ENCODE measurements around the gene AGBL4.
A peak's percentile ranks its signal among the peaks of the same experiment; 100 is the strongest.

AGBL4 gene

GRCh38 chr1:48718705-48719104 lies 1305.0 kb downstream of the AGBL4 start:
- TF ChIP-seq SPI1 (IDR thresholded peaks at IDR 0.05; ENCODE audit: low read depth, low read length), result no peak
- no peak for TF ChIP-seq POU2F2 (IDR thresholded peaks at IDR 0.05; ENCODE audit: low read depth, low read length)
- no peak for TF ChIP-seq POLR2AphosphoS5 (IDR thresholded peaks at IDR 0.05; ENCODE audit: low read depth, low read length)
- DNase-seq (ENCODE audit: insufficient read length, low spot score) (no peak), FAIRE-seq (no peak)

DNA sequence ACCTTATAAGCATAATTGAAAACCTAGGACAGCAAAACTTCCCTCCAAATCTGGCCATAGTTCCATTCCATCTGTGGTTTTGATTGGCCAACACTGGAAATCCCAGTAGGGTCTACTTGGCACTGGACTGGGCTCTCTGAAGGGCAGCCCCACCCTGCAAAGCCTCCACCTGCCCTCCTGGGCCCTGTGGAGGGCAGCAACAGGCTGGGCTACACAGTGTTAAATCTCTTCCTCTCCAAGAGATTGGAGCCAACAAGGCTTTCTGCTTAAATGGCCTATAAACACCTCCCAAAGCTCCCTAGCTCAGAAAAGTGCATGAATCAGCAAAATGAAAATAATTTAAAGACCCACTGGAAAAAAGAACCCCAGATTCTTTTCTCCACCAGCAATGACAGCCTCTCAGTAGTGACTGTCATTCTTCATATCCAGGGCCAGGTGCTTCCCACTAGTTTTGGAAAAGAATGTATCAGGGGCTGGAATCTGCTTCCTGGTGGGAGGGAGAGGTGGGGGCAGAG lies 1305.6 kb downstream of the AGBL4 start:
- no peak for DNase-seq (ENCODE audit: insufficient read length, low spot score)
- FAIRE-seq, result no peak
- TF ChIP-seq POLR2A (IDR thresholded peaks at IDR 0.05; ENCODE audit: low read depth, low read length), result no peak
- no peak for TF ChIP-seq POU2F2 (IDR thresholded peaks at IDR 0.05; ENCODE audit: low read depth, low read length)
- no peak for TF ChIP-seq SPI1 (IDR thresholded peaks at IDR 0.05; ENCODE audit: low read depth, low read length)
- TF ChIP-seq TAF1 (IDR thresholded peaks at IDR 0.05; ENCODE audit: low read depth, low read length), result no peak
- no peak for TF ChIP-seq PAX5 (IDR thresholded peaks at IDR 0.05; ENCODE audit: insufficient read depth, low read length, severe bottlenecking)
- TF ChIP-seq POLR2AphosphoS5 (IDR thresholded peaks at IDR 0.05; ENCODE audit: low read depth, low read length), result no peak

DNA sequence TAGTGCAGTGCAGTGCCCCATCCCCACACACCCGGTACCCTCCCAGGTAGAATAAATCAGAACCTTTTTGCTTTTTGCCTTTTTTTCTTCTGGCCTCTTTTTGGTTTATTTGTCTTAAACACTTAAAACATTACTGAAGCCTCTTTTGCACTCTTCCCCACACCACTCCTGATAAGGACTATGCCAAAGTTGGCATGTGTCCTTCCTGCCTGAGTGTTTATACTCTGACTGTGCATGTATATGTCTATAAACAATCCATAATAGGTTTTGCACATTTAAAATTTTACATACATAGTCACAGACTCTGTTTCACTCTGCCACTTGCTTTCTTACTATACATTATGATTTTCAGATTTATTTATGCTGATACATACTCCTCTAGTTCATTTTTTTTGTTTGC lies 1306.7 kb downstream of the AGBL4 start:
- TF ChIP-seq POLR2A (IDR thresholded peaks at IDR 0.05; ENCODE audit: low read depth, low read length) (no peak), POU2F2 (IDR thresholded peaks at IDR 0.05; ENCODE audit: low read depth, low read length) (no peak)
- no peak for FAIRE-seq

DNA sequence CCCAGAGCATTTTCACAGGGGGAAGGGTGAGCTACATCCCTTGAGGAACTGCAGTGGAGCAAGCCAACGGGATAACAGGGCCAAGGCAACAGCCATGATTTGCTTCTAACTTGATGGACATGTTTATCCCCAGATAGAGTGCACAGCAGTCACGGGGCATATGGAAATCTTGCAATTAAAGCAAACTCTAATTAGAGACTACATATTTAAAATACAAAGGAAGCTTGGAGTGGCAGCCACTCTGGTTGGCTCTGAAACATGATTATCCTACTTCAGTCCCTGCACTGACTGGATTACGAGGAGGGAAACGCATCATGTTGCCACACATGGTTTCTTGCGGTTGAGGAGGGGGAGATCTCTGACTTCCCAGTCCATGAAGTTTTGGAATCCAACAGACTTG lies 1307.8 kb downstream of the AGBL4 start:
- FAIRE-seq, result no peak
- no peak for TF ChIP-seq POU2F2 (IDR thresholded peaks at IDR 0.05; ENCODE audit: low read depth, low read length)
- no peak for TF ChIP-seq PAX5 (IDR thresholded peaks at IDR 0.05; ENCODE audit: insufficient read depth, low read length, severe bottlenecking)
- no peak for DNase-seq (ENCODE audit: insufficient read length, low spot score)

More for the DNA sequence above, 1306.7 kb downstream of the AGBL4 start:
- no peak for DNase-seq (ENCODE audit: insufficient read length, low spot score)

DNA sequence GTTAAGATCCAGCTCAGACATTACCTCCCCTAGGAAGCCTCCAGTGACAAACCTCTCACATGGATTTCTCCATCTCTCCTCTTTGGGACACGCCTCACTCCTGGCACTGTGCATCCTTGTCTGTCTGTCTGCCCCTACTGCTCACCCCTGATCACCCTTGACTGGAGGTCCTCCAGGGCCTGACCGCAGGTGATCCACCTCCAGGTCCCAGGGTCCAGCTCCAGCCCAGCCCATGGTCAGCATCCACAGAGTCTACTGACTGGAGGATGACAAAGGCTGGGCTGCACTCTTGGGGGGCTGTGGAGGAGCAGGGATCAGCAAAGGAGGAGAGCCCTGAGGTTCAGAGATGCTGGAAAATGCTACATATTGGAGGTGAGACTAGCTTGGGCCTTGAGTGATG lies 1312.8 kb downstream of the AGBL4 start:
- DNase-seq (ENCODE audit: insufficient read length, low spot score) (no peak), FAIRE-seq (no peak)
- no peak for TF ChIP-seq SPI1 (IDR thresholded peaks at IDR 0.05; ENCODE audit: low read depth, low read length)
- no peak for TF ChIP-seq TAF1 (IDR thresholded peaks at IDR 0.05; ENCODE audit: low read depth, low read length)
- TF ChIP-seq POLR2A (IDR thresholded peaks at IDR 0.05; ENCODE audit: low read depth, low read length), result no peak
- no peak for TF ChIP-seq POU2F2 (IDR thresholded peaks at IDR 0.05; ENCODE audit: low read depth, low read length)
- TF ChIP-seq POLR2AphosphoS5 (IDR thresholded peaks at IDR 0.05; ENCODE audit: low read depth, low read length), result no peak
- TF ChIP-seq PAX5 (IDR thresholded peaks at IDR 0.05; ENCODE audit: insufficient read depth, low read length, severe bottlenecking), result no peak

- TF ChIP-seq POU2F2 (IDR thresholded peaks at IDR 0.05; ENCODE audit: low read depth, low read length) (no peak), POLR2AphosphoS5 (IDR thresholded peaks at IDR 0.05; ENCODE audit: low read depth, low read length) (no peak), SPI1 (IDR thresholded peaks at IDR 0.05; ENCODE audit: low read depth, low read length) (no peak), PAX5 (IDR thresholded peaks at IDR 0.05; ENCODE audit: insufficient read depth, low read length, severe bottlenecking) (no peak), TAF1 (IDR thresholded peaks at IDR 0.05; ENCODE audit: low read depth, low read length) (no peak), POLR2A (IDR thresholded peaks at IDR 0.05; ENCODE audit: low read depth, low read length) (no peak)
- no peak for DNase-seq (ENCODE audit: insufficient read length, low spot score)
- no peak for FAIRE-seq
These were observed 1313.4 kb downstream of the AGBL4 start for GRCh38 chr1:48710318-48710717.

- TF ChIP-seq POLR2A (IDR thresholded peaks at IDR 0.05; ENCODE audit: low read depth, low read length) (no peak), TAF1 (IDR thresholded peaks at IDR 0.05; ENCODE audit: low read depth, low read length) (no peak)
- DNase-seq (ENCODE audit: insufficient read length, low spot score) (no peak), FAIRE-seq (no peak)
These were observed 1319.0 kb downstream of the AGBL4 start for GRCh38 chr1:48704736-48705135.

GRCh38 chr1:48701445-48701844 lies 1322.3 kb downstream of the AGBL4 start:
- TF ChIP-seq TAF1 (IDR thresholded peaks at IDR 0.05; ENCODE audit: low read depth, low read length), result no peak
- no peak for TF ChIP-seq PAX5 (IDR thresholded peaks at IDR 0.05; ENCODE audit: insufficient read depth, low read length, severe bottlenecking)
- TF ChIP-seq POLR2A (IDR thresholded peaks at IDR 0.05; ENCODE audit: low read depth, low read length), result no peak
- TF ChIP-seq POU2F2 (IDR thresholded peaks at IDR 0.05; ENCODE audit: low read depth, low read length), result no peak
- no peak for TF ChIP-seq SPI1 (IDR thresholded peaks at IDR 0.05; ENCODE audit: low read depth, low read length)
- TF ChIP-seq POLR2AphosphoS5 (IDR thresholded peaks at IDR 0.05; ENCODE audit: low read depth, low read length), result no peak
- FAIRE-seq (no peak), DNase-seq (ENCODE audit: insufficient read length, low spot score) (no peak)

DNA sequence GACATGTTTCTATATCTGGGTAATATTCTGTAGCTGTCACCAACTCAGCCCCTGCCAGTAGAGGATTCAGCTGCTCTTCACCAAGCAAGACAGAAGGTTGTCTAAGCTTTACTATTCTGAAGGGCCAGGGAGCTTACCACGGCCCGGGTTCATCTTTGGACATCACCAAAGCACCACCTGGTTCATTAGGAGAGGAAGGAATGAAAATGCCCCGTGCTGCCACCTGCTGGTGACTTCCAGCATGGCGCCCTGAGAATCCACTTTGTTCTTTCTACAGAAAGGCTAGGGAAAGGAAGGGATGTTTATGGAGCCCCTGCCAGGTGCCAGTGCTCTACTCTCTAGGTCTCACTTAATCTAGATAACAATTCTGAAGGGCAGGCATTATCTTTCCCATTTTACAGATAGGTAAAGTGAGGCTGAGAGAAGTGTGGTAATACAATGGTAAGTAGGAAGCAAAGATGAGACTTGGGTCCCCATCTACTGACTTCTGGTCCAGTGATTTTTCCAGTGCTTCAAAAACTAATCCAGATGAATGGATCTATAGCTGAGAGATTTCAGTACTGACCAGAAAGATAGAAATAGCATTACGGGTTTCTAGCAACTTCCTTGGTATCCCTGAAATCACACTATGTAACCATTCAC lies 1326.6 kb downstream of the AGBL4 start:
- TF ChIP-seq POLR2A (IDR thresholded peaks at IDR 0.05; ENCODE audit: low read depth, low read length) (no peak), POU2F2 (IDR thresholded peaks at IDR 0.05; ENCODE audit: low read depth, low read length) (no peak), SPI1 (IDR thresholded peaks at IDR 0.05; ENCODE audit: low read depth, low read length) (no peak), TAF1 (IDR thresholded peaks at IDR 0.05; ENCODE audit: low read depth, low read length) (no peak), PAX5 (IDR thresholded peaks at IDR 0.05; ENCODE audit: insufficient read depth, low read length, severe bottlenecking) (no peak), POLR2AphosphoS5 (IDR thresholded peaks at IDR 0.05; ENCODE audit: low read depth, low read length) (no peak)
- DNase-seq (ENCODE audit: insufficient read length, low spot score) (peak; percentile 30), FAIRE-seq (peak; percentile 80)

DNA sequence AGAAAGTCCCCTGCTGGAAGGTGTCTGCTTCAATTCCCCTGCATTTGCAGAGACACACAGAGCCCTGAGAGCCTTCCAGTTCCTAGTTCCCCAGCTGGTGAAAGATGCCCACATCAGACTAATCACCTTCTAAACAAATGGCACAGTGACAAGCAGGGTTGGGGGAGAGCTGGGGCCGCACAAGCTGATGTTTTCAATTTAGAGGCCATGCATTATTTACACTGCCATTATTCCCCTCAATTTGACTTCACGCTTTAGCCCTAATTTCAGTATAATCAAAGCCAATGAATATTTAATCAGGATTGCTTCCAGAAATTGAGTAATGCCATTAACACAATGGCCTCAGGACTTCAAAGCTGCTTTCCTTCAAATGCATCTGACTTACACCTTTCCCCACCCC lies 1328.6 kb downstream of the AGBL4 start:
- no peak for TF ChIP-seq TAF1 (IDR thresholded peaks at IDR 0.05; ENCODE audit: low read depth, low read length)
- no peak for TF ChIP-seq POU2F2 (IDR thresholded peaks at IDR 0.05; ENCODE audit: low read depth, low read length)
- TF ChIP-seq SPI1 (IDR thresholded peaks at IDR 0.05; ENCODE audit: low read depth, low read length), result no peak
- TF ChIP-seq POLR2AphosphoS5 (IDR thresholded peaks at IDR 0.05; ENCODE audit: low read depth, low read length), result no peak
- TF ChIP-seq POLR2A (IDR thresholded peaks at IDR 0.05; ENCODE audit: low read depth, low read length), result no peak
- TF ChIP-seq PAX5 (IDR thresholded peaks at IDR 0.05; ENCODE audit: insufficient read depth, low read length, severe bottlenecking), result no peak
- DNase-seq (ENCODE audit: insufficient read length, low spot score) (no peak), FAIRE-seq (no peak)
